A549 (cell line): ENCODE measurements around the gene TBC1D4.

Source experiments
- CHD4 ChIP-seq: fragments of 200-600 bp; sonication (generic); IDR thresholded peaks from 2 replicates; pipeline ENCODE4 v1.6.1; 2016; ENCODE audit warnings: antibody characterized with exemption, mild to moderate bottlenecking, borderline replicate concordance
- CTCF ChIP-seq: fragments of >200 bp; sonication (Bioruptor Twin); formaldehyde crosslinking; IDR thresholded peaks from 3 replicates; pipeline ENCODE4 v1.5.1; 2016
- JUN ChIP-seq, 2 experiments: fragments of >200 bp; sonication (Bioruptor Twin); formaldehyde crosslinking; IDR thresholded peaks; 2 replicates in 1 of 2; 3 replicates in 1 of 2; pipeline ENCODE4 v1.6.1; 2016 to 2017
- MYC ChIP-seq: IDR thresholded peaks from 2 replicates; pipeline ENCODE4 v1.6.1; 2012; ENCODE audit warnings: mild to moderate bottlenecking, inconsistent platforms, low read length, improper control_type of control experiment, borderline replicate concordance
- PBX3 ChIP-seq: IDR thresholded peaks from 2 replicates; pipeline ENCODE4 v1.6.1; 2012
- POLR2A ChIP-seq: IDR thresholded peaks from 2 replicates; pipeline ENCODE4 v1.6.1; 2012; ENCODE audit warnings: mild to moderate bottlenecking, low read length
- REST ChIP-seq: fragments of 200-600 bp; sonication (generic); IDR thresholded peaks from 2 replicates; pipeline ENCODE4 v1.6.1; 2016; ENCODE audit warnings: antibody characterized with exemption, mild to moderate bottlenecking, moderate library complexity
- SREBF2 ChIP-seq: fragments of 450-650 bp; IDR thresholded peaks from 2 replicates; pipeline ENCODE4 v1.6.1; 2014; ENCODE audit warnings: mild to moderate bottlenecking, moderate library complexity

- TF ChIP-seq SREBF2 (no peak), MYC (no peak), REST (no peak), CTCF (no peak), CHD4 (no peak), POLR2A (no peak), JUN (IDR thresholded peaks at IDR 0.05) (no peak), PBX3 (no peak)
Measured at GRCh38 chr13:75362026-75362425, 119.9 kb downstream of the TBC1D4 start.
